KOPT-K1 (cell line): ENCODE data around the gene LYRM4.

Source experiments
- H3K27ac ChIP-seq: fragments of 200-600 bp; sonication (generic); 2 replicates; pipeline ENCODE4 v1.5.1; 2016; ENCODE audit warnings: antibody characterized with exemption, mild to moderate bottlenecking, low read depth, low read length; ENCODE audit not compliant: poor library complexity, severe bottlenecking
- H3K36me3 ChIP-seq: fragments of 200-600 bp; sonication (generic); 2 replicates; pipeline ENCODE4 v1.5.1; 2017; ENCODE audit warnings: antibody characterized with exemption, mild to moderate bottlenecking, low read length, moderate library complexity; ENCODE audit not compliant: insufficient read depth
- H3K9me3 ChIP-seq: fragments of 200-600 bp; sonication (generic); 2 replicates; pipeline ENCODE4 v1.5.1; 2017; ENCODE audit warnings: antibody characterized with exemption, low read length, mild to moderate bottlenecking; ENCODE audit not compliant: insufficient read depth, poor library complexity, severe bottlenecking

Gene LYRM4

DNA sequence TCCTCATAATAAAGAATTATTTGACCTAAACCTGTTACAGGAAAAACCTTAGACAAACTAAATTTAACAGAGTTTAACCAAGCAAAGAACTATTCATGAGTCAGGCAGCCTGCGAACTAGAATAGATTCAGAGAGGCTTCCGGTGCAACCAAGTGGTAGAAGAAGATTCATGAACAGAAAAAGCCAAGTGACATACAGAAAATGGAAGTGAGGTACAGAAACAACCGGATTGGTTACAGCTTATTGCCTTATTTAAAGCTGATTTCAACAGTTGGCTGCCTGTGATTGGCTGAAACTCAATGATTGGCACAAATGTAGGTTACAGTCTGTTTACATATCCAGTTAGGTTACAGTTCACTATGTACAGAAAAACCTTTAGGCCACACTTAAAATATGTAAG lies 165.5 kb downstream of the LYRM4 start:
- H3K9me3 ChIP-seq = no peaks in the 10 kb centered on the region
- no peaks in the 10 kb centered on the region for H3K36me3 ChIP-seq
- H3K27ac ChIP-seq = no peak overlapping the region

DNA sequence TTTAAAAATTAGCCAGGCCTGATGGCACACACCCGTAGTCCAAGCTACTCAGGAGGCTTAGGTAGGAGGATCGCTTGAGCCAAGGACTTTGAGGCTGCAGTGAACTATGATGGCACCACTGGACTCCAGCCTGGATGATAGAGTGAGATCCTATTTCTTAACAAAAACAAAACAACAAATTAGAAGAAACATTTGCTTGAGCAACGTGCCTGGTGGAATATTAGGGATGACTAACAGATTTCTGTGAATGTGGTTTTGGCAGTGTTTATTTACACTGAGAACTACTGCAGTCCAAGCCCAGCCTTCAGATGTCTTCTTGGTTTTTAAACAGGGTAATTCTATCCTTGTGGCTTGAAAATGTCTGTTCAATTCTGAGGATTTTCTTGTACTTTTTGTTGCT lies 166.4 kb downstream of the LYRM4 start:
- no peak overlapping the region for H3K27ac ChIP-seq
- no peaks in the 10 kb centered on the region for H3K9me3 ChIP-seq
- no peaks in the 10 kb centered on the region for H3K36me3 ChIP-seq

DNA sequence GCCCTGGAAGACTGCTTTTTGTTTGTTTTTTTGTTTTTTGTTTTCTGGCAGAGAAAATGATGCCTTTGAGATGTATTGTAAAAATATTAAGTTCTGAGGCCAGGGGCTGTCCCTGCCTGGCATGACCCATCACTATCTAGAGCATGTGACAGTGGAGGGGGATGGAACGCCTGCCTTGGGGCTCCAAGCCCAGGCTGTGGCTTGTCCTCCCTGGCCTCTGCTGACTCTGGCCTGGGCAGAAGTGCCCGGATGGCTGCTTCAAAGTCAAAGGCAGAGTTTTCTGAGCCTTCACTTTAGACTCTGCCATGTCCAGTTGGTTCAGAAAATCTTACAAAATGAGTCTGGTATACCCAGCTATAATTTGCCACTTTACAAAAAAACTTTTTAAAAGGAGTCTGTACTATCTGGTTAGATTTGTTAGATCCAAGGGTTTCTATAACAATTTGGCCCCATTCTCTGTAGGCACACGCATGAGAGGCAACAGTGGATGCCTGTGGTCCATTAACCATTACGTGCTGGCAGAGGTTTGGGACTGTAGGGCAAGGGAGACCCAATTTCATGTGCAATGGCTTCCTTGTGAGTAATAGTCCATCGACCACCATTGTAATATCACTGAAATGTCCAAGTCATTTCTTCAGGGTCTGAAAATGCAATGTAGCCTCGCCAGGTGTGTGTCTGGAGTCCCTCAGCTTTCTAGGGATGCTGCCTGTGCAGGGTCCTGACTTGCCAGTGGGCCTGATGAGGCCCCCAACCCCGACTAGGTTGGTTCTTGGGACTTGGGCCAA lies 167.3 kb downstream of the LYRM4 start:
- no peaks in the 10 kb centered on the region for H3K36me3 ChIP-seq
- no peak overlapping the region for H3K27ac ChIP-seq
- no peaks in the 10 kb centered on the region for H3K9me3 ChIP-seq

DNA sequence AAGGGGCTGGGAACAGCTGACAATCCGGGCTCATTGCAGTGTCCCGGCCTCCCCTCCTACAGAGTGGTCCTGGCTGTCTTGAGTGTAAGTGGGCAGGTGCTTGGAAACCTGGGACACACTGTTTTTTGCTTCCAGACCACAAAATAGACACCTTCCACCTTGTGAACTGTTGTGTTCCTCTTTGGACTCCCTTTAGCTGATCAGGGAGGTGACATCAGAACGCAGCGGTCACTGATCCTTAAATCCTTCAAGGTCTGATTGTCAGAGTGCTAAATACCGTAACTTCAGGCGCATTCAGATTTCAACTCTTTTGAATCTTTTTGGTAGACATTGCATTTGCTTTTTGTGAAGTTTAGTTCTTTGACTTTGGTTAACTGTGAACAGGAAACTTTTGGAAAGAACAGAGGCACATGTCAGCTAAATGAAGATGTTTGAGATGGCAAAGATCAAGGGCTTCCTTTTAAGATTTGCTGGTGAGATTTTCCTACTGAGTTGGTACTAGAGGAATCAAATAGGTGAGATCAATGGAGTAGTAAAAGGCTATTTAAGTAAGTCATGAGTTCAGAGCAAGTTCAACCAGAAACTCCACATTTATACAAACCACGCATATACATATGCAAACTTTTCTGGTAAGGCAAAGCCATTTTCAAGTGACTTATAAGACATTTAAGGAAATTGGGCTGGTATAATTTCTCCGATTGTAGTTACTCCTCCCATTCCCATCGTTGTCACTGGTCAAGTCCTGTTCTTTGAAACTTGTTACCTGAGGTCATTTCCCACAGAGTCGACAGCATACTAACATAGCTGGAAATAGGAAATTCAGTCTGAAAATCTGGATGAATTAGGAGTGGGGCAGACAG lies 169.3 kb downstream of the LYRM4 start:
- H3K9me3 ChIP-seq = no peaks in the 10 kb centered on the region
- no peak overlapping the region for H3K27ac ChIP-seq
- H3K36me3 ChIP-seq = no peaks in the 10 kb centered on the region

DNA sequence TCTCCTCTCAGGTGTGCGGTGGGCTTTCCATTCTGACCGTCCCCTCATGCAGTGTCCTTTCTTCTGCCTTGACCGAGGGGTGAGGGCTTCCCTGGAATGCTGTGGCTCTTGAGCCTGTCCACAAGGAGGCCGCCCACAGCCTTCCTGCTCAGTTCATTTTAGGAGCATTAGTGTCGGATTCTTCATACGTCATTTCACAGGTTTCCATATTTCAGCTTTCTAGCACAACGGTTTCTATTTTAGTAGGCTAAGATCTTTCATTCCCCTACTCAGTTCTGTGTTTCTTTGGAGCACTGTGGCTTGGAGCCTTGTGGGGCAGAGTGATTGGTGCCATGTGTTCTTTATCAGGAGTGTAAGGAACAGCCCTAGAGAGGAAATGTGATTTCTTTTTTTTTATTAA lies 170.1 kb downstream of the LYRM4 start:
- Histone ChIP-seq H3K9me3 (no peaks in the 10 kb centered on the region), H3K36me3 (no peaks in the 10 kb centered on the region), H3K27ac (no peak overlapping the region)

DNA sequence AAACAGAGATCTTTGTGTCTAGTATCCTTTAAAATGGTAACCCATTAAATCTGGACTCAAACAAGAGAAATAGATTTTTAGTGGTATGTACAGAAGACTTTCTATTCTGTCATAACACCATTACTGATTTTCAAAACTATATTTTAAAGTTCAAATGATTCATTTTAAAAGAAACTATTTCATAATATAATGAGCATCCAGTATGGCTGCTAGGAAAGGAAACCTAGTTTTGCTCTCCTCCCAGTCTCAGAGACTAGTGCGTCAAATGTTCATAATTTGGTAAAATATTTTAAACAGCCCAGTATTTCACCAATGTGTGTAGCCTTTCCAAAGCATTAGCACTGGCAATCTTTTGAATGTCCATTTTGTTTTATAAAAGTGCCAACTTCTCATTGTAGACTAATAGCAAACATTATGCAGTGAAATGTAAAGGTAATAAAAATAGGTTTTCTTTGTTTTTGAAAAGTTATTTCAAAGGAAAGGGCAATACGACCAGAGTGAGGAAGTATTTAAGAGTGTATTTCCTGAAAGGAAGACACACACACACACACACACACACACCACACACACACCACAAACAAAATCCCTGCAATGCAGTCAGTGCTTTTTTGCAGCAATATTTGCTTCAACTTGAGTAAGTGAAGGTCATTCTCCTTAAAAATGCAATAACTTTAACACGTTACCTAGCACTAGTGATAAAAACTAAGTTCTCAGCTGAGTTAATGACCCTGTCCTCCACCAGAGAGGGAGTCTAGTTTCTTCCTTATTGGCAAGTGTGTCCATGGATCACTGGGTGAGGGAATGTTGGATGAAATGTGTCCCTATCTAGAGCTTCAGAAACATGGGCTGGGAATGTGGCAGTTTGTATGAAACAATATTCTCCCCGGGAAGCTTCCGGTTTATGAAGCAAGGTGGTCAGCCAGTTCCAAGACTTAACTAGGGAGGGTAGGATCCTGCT lies 171.0 kb downstream of the LYRM4 start:
- Histone ChIP-seq H3K36me3 (no peaks in the 10 kb centered on the region), H3K27ac (no peak overlapping the region), H3K9me3 (no peaks in the 10 kb centered on the region)

DNA sequence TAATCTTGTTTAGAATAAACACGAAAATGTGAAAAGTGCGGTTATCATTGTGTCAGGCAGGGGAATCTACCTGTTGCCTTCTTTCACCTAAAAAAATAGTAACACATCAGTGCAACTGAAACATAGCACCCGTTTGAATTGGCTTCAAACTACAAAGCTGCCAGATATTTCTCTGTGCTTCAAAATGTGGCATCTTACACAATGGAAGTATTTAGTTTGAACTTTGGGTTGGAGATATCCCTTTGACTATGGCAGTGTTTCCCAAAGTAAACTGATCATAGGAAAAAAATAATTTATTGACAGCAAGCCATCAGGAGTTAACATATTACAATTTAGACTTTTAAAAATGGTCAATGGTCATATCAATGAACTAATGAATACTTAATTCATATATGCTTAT lies 172.0 kb downstream of the LYRM4 start:
- no peak overlapping the region for H3K27ac ChIP-seq
- H3K36me3 ChIP-seq = no peaks in the 10 kb centered on the region
- no peaks in the 10 kb centered on the region for H3K9me3 ChIP-seq

DNA sequence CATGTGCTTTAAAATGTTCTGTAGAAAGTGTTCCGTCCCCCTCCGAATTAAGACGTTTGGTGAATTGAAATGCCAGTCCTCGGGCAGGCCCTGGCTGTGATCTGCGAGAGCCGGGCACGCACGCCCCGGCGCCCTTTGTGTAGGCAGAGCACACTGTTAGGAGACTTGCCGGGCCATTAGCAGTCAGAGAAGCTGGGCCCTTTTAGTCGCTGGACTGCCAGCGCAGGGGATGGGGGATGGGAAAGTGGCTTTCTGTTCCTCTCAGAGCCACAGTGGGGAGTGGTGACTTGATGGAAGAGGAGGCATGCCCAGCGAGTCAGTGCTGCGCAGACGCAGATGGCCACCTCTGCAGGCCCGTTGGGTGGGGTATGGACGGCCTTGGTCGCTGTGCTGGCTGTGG lies 173.4 kb downstream of the LYRM4 start:
- no peak overlapping the region for H3K27ac ChIP-seq
- no peaks in the 10 kb centered on the region for H3K9me3 ChIP-seq
- H3K36me3 ChIP-seq = no peaks in the 10 kb centered on the region

DNA sequence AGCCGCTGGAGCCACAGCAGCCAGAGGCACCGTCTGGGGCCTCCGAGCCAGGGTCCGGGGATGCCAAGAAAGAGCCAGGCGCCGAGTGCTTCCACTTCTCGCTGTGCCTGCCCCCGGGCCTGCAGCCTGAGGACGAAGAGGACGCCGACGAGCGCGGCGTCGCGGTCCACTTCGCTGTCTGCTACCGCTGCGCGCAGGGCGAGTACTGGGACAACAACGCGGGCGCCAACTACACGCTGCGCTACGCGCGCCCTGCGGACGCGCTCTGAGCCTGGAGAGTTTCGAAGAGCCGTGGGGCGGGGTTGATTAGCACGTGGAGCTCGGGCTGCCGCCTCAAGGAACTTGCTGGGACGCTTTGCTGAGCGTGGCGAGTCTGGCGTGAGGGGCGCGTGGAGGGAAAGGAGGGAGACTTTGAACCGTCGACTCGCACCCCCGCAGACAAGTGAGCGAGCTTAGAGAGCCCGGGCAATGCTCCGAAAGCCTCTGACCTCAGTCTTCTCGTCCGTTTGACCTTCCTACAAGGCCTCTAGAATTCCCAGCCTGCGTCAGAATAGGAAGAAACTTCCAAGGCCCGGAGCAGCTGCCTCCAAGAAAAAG lies 174.4 kb downstream of the LYRM4 start:
- no peaks in the 10 kb centered on the region for H3K36me3 ChIP-seq
- no peaks in the 10 kb centered on the region for H3K9me3 ChIP-seq
- no peak overlapping the region for H3K27ac ChIP-seq

DNA sequence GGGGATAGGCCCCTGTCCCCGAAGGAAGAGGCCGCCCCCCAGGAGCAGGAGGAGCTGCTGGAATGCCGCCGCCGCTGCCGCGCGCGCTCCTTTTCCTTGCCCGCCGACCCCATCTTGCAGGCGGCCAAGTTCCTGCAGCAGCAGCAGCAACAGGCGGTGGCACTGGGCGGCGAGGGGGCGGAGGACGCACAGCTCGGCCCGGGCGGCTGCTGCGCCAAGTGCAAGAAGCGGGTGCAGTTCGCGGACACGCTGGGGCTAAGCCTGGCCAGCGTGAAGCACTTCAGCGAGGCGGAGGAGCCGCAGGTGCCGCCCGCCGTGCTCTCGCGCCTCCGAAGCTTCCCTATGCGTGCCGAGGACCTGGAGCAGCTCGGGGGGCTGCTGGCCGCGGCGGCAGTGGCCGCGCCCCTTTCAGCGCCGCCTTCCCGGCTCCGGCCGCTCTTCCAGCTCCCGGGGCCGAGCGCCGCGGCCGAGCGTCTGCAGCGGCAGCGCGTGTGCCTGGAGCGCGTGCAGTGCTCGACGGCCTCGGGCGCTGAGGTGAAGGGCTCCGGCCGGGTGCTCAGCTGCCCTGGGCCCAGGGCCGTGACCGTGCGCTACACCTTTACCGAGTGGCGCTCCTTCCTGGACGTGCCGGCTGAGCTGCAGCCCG lies 175.0 kb downstream of the LYRM4 start:
- H3K27ac ChIP-seq = no peak overlapping the region
- no peaks in the 10 kb centered on the region for H3K9me3 ChIP-seq

DNA sequence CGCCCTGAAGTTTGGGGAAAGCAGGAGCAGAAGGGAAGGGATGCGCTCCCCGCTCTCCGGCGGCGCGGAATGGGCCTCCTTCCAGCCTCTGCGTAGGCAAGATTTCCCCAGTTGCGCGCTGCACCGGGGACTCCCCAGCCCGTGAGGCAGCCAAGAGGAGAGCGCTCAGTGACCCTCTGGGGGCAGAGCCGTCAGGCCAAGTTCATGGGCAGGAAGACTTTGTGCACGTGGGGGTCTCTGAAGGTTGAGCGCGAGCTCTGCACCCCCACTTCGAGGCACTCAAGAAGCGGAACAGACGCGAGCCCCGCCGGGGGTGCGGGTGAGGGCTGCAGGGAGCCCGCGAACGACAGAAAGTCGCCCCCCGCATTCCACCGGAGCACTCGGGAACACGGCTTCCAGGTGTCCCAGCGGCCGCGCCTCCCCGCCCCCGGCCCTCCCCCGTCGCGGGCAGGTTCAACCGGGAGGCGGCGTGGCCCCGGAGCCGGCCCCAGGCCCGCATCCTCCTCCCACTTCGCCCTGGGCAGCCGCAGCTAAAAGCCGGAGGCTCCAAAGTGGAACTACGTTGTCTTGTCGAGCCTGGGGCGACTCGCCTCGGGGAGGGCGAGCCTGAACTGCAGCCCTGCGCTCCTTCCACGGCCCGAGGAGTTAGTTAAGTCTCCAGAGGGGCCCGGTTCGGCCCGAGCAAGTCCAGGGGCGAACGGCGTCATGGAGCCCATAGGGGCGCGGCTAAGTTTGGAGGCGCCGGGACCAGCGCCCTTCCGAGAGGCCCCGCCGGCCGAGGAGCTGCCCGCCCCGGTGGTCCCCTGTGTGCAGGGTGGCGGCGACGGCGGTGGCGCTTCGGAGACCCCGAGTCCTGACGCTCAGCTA lies 175.7 kb downstream of the LYRM4 start, which contains the start of gene PPP1R3G:
Gene PPP1R3G (plus strand): TSS at position 561 of the 867 bp plus-strand sequence. CDS start 145 bp downstream, at position 706.
- no peaks in the 10 kb centered on the region for H3K9me3 ChIP-seq
- H3K36me3 ChIP-seq = no peaks in the 10 kb centered on the region
- no peak within 1 kb of the TSS for H3K27ac ChIP-seq

More for the DNA sequence above, 175.0 kb downstream of the LYRM4 start:
- no peaks in the 10 kb centered on the region for H3K36me3 ChIP-seq

DNA sequence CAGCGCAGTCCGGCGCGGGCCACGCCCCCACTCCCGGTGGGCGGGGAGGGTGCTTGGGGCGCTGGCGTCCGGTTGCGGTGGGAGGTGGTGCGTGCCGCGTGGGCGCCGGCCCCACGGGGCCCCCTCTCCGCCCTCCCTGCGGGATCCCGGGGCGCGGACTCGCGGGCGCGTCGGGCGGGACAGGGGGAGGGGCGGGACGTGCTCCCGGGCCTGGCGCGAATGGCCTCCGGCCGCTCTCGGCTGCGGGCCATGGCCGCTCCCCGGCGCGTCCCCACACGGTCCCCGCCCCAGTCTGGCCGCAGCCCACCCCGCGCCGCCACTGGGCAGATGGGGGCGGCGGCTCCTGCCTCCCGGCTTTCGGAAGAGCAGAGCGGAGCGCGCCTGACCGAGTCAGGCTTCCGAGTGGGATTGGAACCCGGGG lies 176.4 kb downstream of the LYRM4 start:
- no peaks in the 10 kb centered on the region for H3K9me3 ChIP-seq
- H3K27ac ChIP-seq = no peak overlapping the region
- H3K36me3 ChIP-seq = no peaks in the 10 kb centered on the region

DNA sequence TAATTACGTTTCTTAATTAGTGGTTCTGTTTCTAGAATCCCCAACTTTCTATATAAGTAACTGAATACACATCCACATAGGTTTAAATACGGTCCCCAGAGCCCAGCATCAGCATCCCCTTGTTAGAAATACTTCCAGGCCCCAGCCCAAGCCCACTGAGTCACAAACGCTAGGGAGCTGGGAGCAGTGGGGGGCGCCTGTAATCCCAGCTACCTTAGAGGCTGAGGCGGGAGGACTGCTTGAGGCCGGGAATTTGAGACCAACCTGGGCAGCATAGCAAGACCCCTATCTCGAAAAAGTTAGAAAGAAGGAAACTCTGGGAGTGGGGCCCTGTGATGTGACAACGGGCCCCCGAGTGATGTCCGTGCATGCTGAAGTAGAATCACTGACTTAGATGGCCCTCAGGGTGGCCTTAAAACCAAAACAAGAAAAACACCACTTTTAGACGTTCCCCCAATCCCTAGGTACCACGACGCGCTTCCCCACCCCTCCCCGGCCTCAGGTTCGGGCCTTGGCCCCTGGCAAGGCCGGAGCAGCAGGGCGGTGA lies 176.9 kb downstream of the LYRM4 start:
- no peaks in the 10 kb centered on the region for H3K36me3 ChIP-seq
- H3K9me3 ChIP-seq = no peaks in the 10 kb centered on the region
- H3K27ac ChIP-seq = no peak overlapping the region
